HAP-1 (cell line): ENCODE data around the gene IGFBP6.
A peak's percentile ranks its signal among the peaks of the same experiment; 100 is the strongest.
"Not testable (repeated sequence)": the region's sequence is repeated elsewhere in the genome, so short reads cannot be mapped to it uniquely, and the experiment has no call there.

Experiments used
- DNase-seq, 2 experiments: peaks; one replicate each; pipeline ENCODE4 v3.0.0-alpha.2; 2016 to 2020; ENCODE audit warnings: low spot score in 2 of 2
- H3K27me3 ChIP-seq: fragments of 250-450 bp; sonication (Bioruptor Pico); 2 replicates; pipeline ENCODE4 v1.5.1; 2020; ENCODE audit warnings: low read depth, mild to moderate bottlenecking, moderate library complexity
- H3K36me3 ChIP-seq: fragments of 250-450 bp; sonication (Bioruptor Pico); replicated peaks from 2 replicates; pipeline ENCODE4 v1.5.1; 2020; ENCODE audit warnings: mild to moderate bottlenecking
- H3K4me1 ChIP-seq: fragments of 250-450 bp; sonication (Bioruptor Pico); 2 replicates; pipeline ENCODE4 v1.5.1; 2020; ENCODE audit warnings: mild to moderate bottlenecking
- H3K4me3 ChIP-seq: fragments of 250-450 bp; sonication (Bioruptor Pico); 2 replicates; pipeline ENCODE4 v1.5.1; 2020; ENCODE audit warnings: mild to moderate bottlenecking, moderate library complexity
- H3K9me3 ChIP-seq: fragments of 250-450 bp; sonication (Bioruptor Pico); 2 replicates; pipeline ENCODE4 v1.5.1; 2020; ENCODE audit warnings: mild to moderate bottlenecking, moderate library complexity
- in situ Hi-C: fragments of 300-500 bp; cut with MboI; formaldehyde crosslinking; loops from 3 replicates; pipeline ENCODE4 v1.14.3; 2020; ENCODE audit warnings: low sequenced_read_pairs, inconsistent platforms, mixed read lengths

IGFBP6 gene

GRCh38 chr12:53090554-53090953, 6.9 kb upstream of the IGFBP6 start:
- Histone ChIP-seq H3K4me3 (no peak overlapping the region), H3K36me3 (no peaks in the 10 kb centered on the region), H3K27me3 (no peaks in the 10 kb centered on the region; the same call in none of the 2 replicates), H3K4me1 (no peaks in the 10 kb centered on the region), H3K9me3 (no peaks in the 10 kb centered on the region)
- in situ Hi-C loops = no loop called here
- DNase-seq = no peak

GRCh38 chr12:53091756-53092155, 5.7 kb upstream of the IGFBP6 start:
- Histone ChIP-seq H3K36me3 (no peaks in the 10 kb centered on the region), H3K4me3 (no peak overlapping the region), H3K9me3 (no peaks in the 10 kb centered on the region), H3K4me1 (no peaks in the 10 kb centered on the region; the same call in 1 of the 2 replicates), H3K27me3 (no peaks in the 10 kb centered on the region; the same call in none of the 2 replicates)
- in situ Hi-C loops = no loop called here
- DNase-seq = no peak

- no peaks in the 10 kb centered on the region for H3K9me3 ChIP-seq
- no peaks in the 10 kb centered on the region; the same call in 1 of the 2 replicates for H3K27me3 ChIP-seq
- in situ Hi-C loops = no loop called here
- no peak overlapping the region for H3K4me3 ChIP-seq
- H3K36me3 ChIP-seq = no peaks in the 10 kb centered on the region
- no peak for DNase-seq
- peaks cover 6% of the 10 kb centered on the region for H3K4me1 ChIP-seq
These were observed 3.6 kb upstream of the IGFBP6 start for GRCh38 chr12:53093777-53094393.

- no peak for DNase-seq
- Histone ChIP-seq H3K27me3 (no peaks in the 10 kb centered on the region; the same call in 1 of the 2 replicates), H3K4me3 (no peak overlapping the region), H3K9me3 (no peaks in the 10 kb centered on the region), H3K4me1 (peaks cover 6% of the 10 kb centered on the region), H3K36me3 (no peaks in the 10 kb centered on the region)
- in situ Hi-C loops = no loop called here
These were observed 3.1 kb upstream of the IGFBP6 start for GRCh38 chr12:53094394-53094787.

- H3K4me3 ChIP-seq, H3K9me3 ChIP-seq, H3K27me3 ChIP-seq, H3K4me1 ChIP-seq, DNase-seq, in situ Hi-C loops, H3K36me3 ChIP-seq: not testable (repeated sequence)
These were observed 2.5 kb upstream of the IGFBP6 start for GRCh38 chr12:53094796-53095595.

- H3K4me3 ChIP-seq, H3K36me3 ChIP-seq, in situ Hi-C loops, H3K27me3 ChIP-seq, H3K4me1 ChIP-seq, DNase-seq, H3K9me3 ChIP-seq: not testable (repeated sequence)
These were observed 1.9 kb upstream of the IGFBP6 start for GRCh38 chr12:53095596-53095895.

GRCh38 chr12:53096089-53096741, 1.3 kb upstream of the IGFBP6 start:
- no peaks in the 10 kb centered on the region for H3K27me3 ChIP-seq
- no peaks in the 10 kb centered on the region for H3K36me3 ChIP-seq
- H3K9me3 ChIP-seq = no peaks in the 10 kb centered on the region
- no peak for DNase-seq
- H3K4me1 ChIP-seq = peaks cover 6% of the 10 kb centered on the region
- no peak overlapping the region for H3K4me3 ChIP-seq
- in situ Hi-C loops = no loop called here

GRCh38 chr12:53096759-53097158, 708 bp upstream of the IGFBP6 start:
- H3K4me1 ChIP-seq = peaks cover 6% of the 10 kb centered on the region
- peak overlapping the region; percentile 45 for H3K4me3 ChIP-seq
- DNase-seq = no peak
- H3K27me3 ChIP-seq = no peaks in the 10 kb centered on the region
- in situ Hi-C loops = no loop called here
- H3K9me3 ChIP-seq = no peaks in the 10 kb centered on the region
- no peaks in the 10 kb centered on the region for H3K36me3 ChIP-seq

GRCh38 chr12:53097207-53097563, 282 bp upstream of the IGFBP6 start:
- H3K4me1 ChIP-seq = peaks cover 6% of the 10 kb centered on the region
- no peaks in the 10 kb centered on the region for H3K36me3 ChIP-seq
- no peaks in the 10 kb centered on the region for H3K27me3 ChIP-seq
- peak in 1 of 2 experiments; percentile 54 for DNase-seq
- H3K9me3 ChIP-seq = no peaks in the 10 kb centered on the region
- in situ Hi-C loops = no loop called here
- H3K4me3 ChIP-seq = peak overlapping the region; percentile 45

GRCh38 chr12:53098354-53098981, 1.0 kb downstream of the IGFBP6 start:
- Histone ChIP-seq H3K36me3 (no peaks in the 10 kb centered on the region), H3K9me3 (no peaks in the 10 kb centered on the region), H3K27me3 (no peaks in the 10 kb centered on the region), H3K4me3 (peak overlapping the region; percentile 45), H3K4me1 (peaks cover 6% of the 10 kb centered on the region)
- no peak for DNase-seq
- in situ Hi-C loops = no loop called here

- DNase-seq = peak; percentile 82 to 94
- in situ Hi-C loops = no loop called here
- H3K4me1 ChIP-seq = peaks cover 6% of the 10 kb centered on the region
These were observed 1.8 kb downstream of the IGFBP6 start for GRCh38 chr12:53099071-53099882.

GRCh38 chr12:53100466-53101151, 3.1 kb downstream of the IGFBP6 start:
- no peak for DNase-seq
- no peak overlapping the region for H3K4me3 ChIP-seq
- H3K27me3 ChIP-seq = no peaks in the 10 kb centered on the region
- no peaks in the 10 kb centered on the region for H3K36me3 ChIP-seq
- in situ Hi-C loops = no loop called here
- peaks cover 6% of the 10 kb centered on the region for H3K4me1 ChIP-seq
- no peaks in the 10 kb centered on the region for H3K9me3 ChIP-seq

More at GRCh38 chr12:53099071-53099882, 1.8 kb downstream of the IGFBP6 start:
- Histone ChIP-seq H3K4me3 (no peak overlapping the region), H3K27me3 (no peaks in the 10 kb centered on the region), H3K9me3 (no peaks in the 10 kb centered on the region), H3K36me3 (no peaks in the 10 kb centered on the region)

- H3K4me3 ChIP-seq = no peak overlapping the region
- in situ Hi-C loops = no loop called here
- H3K36me3 ChIP-seq = no peaks in the 10 kb centered on the region
- H3K9me3 ChIP-seq = no peaks in the 10 kb centered on the region
- no peak for DNase-seq
- no peaks in the 10 kb centered on the region for H3K27me3 ChIP-seq
- H3K4me1 ChIP-seq = peaks cover 6% of the 10 kb centered on the region
These were observed 3.8 kb downstream of the IGFBP6 start for GRCh38 chr12:53101266-53101665.
